Spleen (tissue), 7 donors: Measurements from ENCODE around the gene ITPRID2.

Source experiments
- CTCF ChIP-seq, 11 experiments: fragments of 200-600 bp in 7 of 11; fragments of 450-650 bp in 4 of 11; sonication (generic) in 4 of 11; IDR thresholded peaks in 8 of 11; conservative IDR thresholded peaks in 3 of 11; 1 replicate in 7 of 11; 2 replicates in 4 of 11; pipeline versions ENCODE4 v1.4.0 to v1.8.0; 2016 to 2021; ENCODE audit warnings: antibody characterized with exemption in 11 of 11, inconsistent platforms in 4 of 11, mild to moderate bottlenecking in 1 of 11
- POLR2A ChIP-seq, 3 donors: fragments of 450-650 bp; IDR thresholded peaks; one replicate each; pipeline ENCODE4 v1.5.1; 2017; ENCODE audit warnings: antibody characterized with exemption in 3 of 3, mild to moderate bottlenecking in 1 of 3
- POLR2AphosphoS5 ChIP-seq, 3 donors: sonication (generic); formaldehyde crosslinking; IDR thresholded peaks; one replicate each; pipeline ENCODE4 v1.5.1; 2017; ENCODE audit warnings: antibody characterized with exemption in 3 of 3
- donor health status: DM: no; HTN: no; CAD: no; lungs with moderate emphysema.
- donor health status: DM: no; HTN: no; CAD: no.
- donor health status: DM: no; HTN: no; CAD: no.

GRCh38 chr2:181891966-181892798 lies 652 bp downstream of the ITPRID2 start:
- TF ChIP-seq CTCF (IDR thresholded peaks at IDR 0.05 in 8 of 11, conservative IDR thresholded peaks at IDR 0.05 in 3 of 11) (no peak), POLR2AphosphoS5 (IDR thresholded peaks at IDR 0.05) (peak; percentile 78 to 85 (median 83)), POLR2A (IDR thresholded peaks at IDR 0.05) (peak in 1 of 3 donors; percentile 67)
